T-cell (primary cell): ENCODE measurements around the gene DRC1. TPM values are rescaled to one million over a fixed set of nuclear protein-coding genes. Genes with fewer than 3 reads are reported as not detected.
"Not testable (repeated sequence)": the region's sequence is repeated elsewhere in the genome, so short reads cannot be mapped to it uniquely, and the experiment has no call there.

Source experiments
- ATAC-seq, 4 experiments: fragments of 200-7000 bp in 3 of 4; fragments of 150-1000 bp in 1 of 4; cut with Tn5 transposase; replicated peaks in 1 of 4; 1 replicate in 3 of 4; 2 replicates in 1 of 4; pipeline ENCODE4 v1.10.0; 2021; ENCODE audit warnings: moderate library complexity in 3 of 4, mild to moderate bottlenecking in 2 of 4, moderate number of reproducible peaks in 1 of 4
- CTCF ChIA-PET, 2 donors: fragments of 300-600 bp; sonication (Branson Sonifier 250); formaldehyde crosslinking; loops; one replicate each; lab custom pipeline; 2022; ENCODE audit warnings: antibody characterized with exemption in 2 of 2; lab: Charles Lee
- POLR2A ChIA-PET, 2 donors: fragments of 300-600 bp; sonication (Branson Sonifier 250); formaldehyde crosslinking; loops; one replicate each; lab custom pipeline; 2022; ENCODE audit warnings: antibody characterized with exemption in 2 of 2; lab: Charles Lee
- DNase-seq, 35 experiments: peaks; one replicate each; pipeline versions ENCODE4 v3.0.0 to v3.0.0-alpha.2; 2013 to 2023
- H3K27ac ChIP-seq: one replicate; pipeline ENCODE4 v1.5.1; 2013; ENCODE audit warnings: low read length
- H3K27me3 ChIP-seq, 2 experiments: replicated peaks in 1 of 2; 1 replicate in 1 of 2; 2 replicates in 1 of 2; pipeline versions ENCODE4 v1.6.1 to v1.7.0; 2013; ENCODE audit warnings: low read length in 1 of 2, mixed read lengths in 1 of 2; ENCODE audit not compliant: control insufficient read depth in 2 of 2, insufficient read depth in 2 of 2; ENCODE audit errors: extremely low read depth in 1 of 2
- H3K36me3 ChIP-seq, 2 donors: 1 replicate in 1 of 2; 2 replicates in 1 of 2; pipeline versions ENCODE4 v1.6.1 to v1.7.0; 2013; ENCODE audit warnings: low read length in 1 of 2; ENCODE audit not compliant: control insufficient read depth in 2 of 2, insufficient read depth in 1 of 2; ENCODE audit errors: extremely low read depth in 1 of 2
- H3K4me1 ChIP-seq, 2 experiments: 1 replicate in 1 of 2; 2 replicates in 1 of 2; pipeline versions ENCODE4 v1.6.1 to v1.7.0; 2013; ENCODE audit warnings: low read length in 2 of 2, mixed read lengths in 1 of 2; ENCODE audit not compliant: insufficient read depth in 2 of 2, control insufficient read depth in 1 of 2; ENCODE audit errors: extremely low read depth in 1 of 2
- H3K4me3 ChIP-seq, 2 donors: 1 replicate in 1 of 2; 2 replicates in 1 of 2; pipeline versions ENCODE4 v1.5.1 to v1.7.0; 2013; ENCODE audit warnings: mild to moderate bottlenecking in 2 of 2, low read length in 1 of 2, moderate library complexity in 1 of 2; ENCODE audit not compliant: control insufficient read depth in 1 of 2; ENCODE audit errors: extremely low read depth in 1 of 2
- H3K9me3 ChIP-seq: 2 replicates; pipeline ENCODE4 v1.7.0; 2013
- H3K27ac Mint-ChIP-seq, 2 donors: one replicate each; pipeline ENCODE4 v1.8.0; 2020 to 2021; ENCODE audit warnings: mild to moderate bottlenecking in 2 of 2, mixed read lengths in 2 of 2
- H3K27me3 Mint-ChIP-seq, 2 donors: one replicate each; pipeline ENCODE4 v1.8.0; 2021 to 2022; ENCODE audit warnings: mixed read lengths in 2 of 2
- H3K36me3 Mint-ChIP-seq: one replicate; pipeline ENCODE4 v1.8.0; 2021; ENCODE audit warnings: mixed read lengths
- H3K4me1 Mint-ChIP-seq, 3 donors: one replicate each; pipeline ENCODE4 v1.8.0; 2020 to 2022; ENCODE audit warnings: mixed read lengths in 3 of 3, mild to moderate bottlenecking in 1 of 3
- H3K4me3 Mint-ChIP-seq, 3 donors: one replicate each; pipeline ENCODE4 v1.8.0; 2020 to 2022; ENCODE audit warnings: mild to moderate bottlenecking in 3 of 3, mixed read lengths in 3 of 3, moderate library complexity in 3 of 3
- H3K9me3 Mint-ChIP-seq, 3 donors: one replicate each; pipeline ENCODE4 v1.8.0; 2020 to 2022; ENCODE audit warnings: mixed read lengths in 3 of 3
- WGBS: methylation state at CpG from one replicate; pipeline ENCODE4 v1.1.5; 2013; ENCODE audit warnings: missing lambda C conversion rate; ENCODE audit not compliant: insufficient coverage; 5-methylcytosine and 5-hydroxymethylcytosine counted together
- total RNA-seq, 35 experiments: library from RNA in 6 of 35; stranded (reverse) in 6 of 35; fragments of 120-200 nt in 1 of 35; gene quantifications; one replicate each; pipeline versions ENCODE4 v1.2.1 to v1.2.4 and lab custom pipeline; 2013 to 2026

DRC1 gene
- total RNA-seq, 5 donors from 2014 or later (not counting 1 experiment from before 2014, with no cell fraction given) = not detected

DNA sequence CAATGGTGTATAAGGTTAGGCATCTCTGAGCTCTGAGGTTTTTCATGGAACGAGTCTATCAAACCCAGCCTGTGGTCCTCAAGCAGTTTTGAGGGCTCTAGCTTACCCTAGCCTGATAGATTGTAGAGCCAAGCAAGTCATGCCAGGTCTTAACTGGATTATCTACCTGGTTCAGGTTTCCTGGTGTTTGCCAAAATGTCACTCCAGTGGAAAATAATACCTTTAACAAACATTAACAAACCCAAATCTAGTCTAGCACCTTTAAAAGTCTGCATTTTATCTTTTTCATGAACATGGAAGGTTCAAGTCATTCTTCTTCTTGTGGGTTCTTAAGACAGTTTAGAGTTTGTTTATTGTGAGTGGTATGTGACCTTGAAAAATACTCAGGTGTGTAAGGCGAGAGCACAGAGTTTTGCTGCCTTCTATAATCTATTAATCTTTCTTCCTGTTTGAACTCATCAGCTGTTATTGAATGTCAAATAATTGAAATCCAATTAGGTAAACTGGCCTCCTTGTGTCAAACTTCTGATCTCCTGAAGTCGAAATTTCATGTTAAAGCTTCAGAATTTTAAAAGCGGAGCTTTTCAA is 41.7 kb upstream of the DRC1 start:
- peaks cover 49 to 65% (median 64%) of the 10 kb centered on the region in 3 donors for H3K4me1 Mint-ChIP-seq
- H3K9me3 Mint-ChIP-seq = no peaks in the 10 kb centered on the region
- Histone ChIP-seq H3K27ac (no peak overlapping the region), H3K9me3 (no peaks in the 10 kb centered on the region), H3K27me3 (no peaks in the 10 kb centered on the region), H3K4me1 (no peaks in the 10 kb centered on the region), H3K36me3 (no peaks in the 10 kb centered on the region), H3K4me3 (no peak overlapping the region)
- H3K27ac Mint-ChIP-seq = no peak overlapping the region
- CTCF ChIA-PET = no interaction called here
- DNase-seq = no peak
- WGBS = 100% methylated on average over 1 of the region's 4 CpGs
- H3K4me3 Mint-ChIP-seq = no peak overlapping the region
- peaks cover 9% of the 10 kb centered on the region for H3K36me3 Mint-ChIP-seq
- ATAC-seq = no peak
- POLR2A ChIA-PET = interaction anchor here (0.5 to 0.7 kb wide), 2 partner anchors 14 to 26 kb away, joined by 3 to 4 read pairs; partner anchors contain the start of gene SELENOI (in 1 of the 2)
- H3K27me3 Mint-ChIP-seq = no peaks in the 10 kb centered on the region

DNA sequence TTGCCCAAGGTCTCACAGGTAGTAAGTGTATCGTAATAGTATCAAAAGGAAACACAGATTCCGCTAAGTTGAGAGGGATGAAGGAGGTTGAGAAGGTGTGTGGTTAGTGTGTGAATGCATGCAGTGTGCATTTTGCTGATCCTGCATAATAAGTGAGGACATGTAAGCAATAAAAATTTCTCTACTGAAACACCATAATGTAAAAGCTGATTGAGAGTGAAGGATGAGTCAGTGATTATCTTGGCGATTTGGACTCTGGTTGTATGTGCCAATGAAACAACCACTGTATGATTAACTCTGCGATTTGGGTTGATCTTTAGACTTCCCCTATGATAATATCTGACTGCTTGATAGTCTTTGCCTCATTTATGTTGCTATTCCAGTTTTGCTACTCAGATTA is 38.4 kb upstream of the DRC1 start:
- DNase-seq (no peak), ATAC-seq (peak in 1 of 4 experiments; percentile 16)
- POLR2A ChIA-PET = no interaction called here
- H3K4me1 ChIP-seq = no peaks in the 10 kb centered on the region
- no peaks in the 10 kb centered on the region for H3K27me3 ChIP-seq
- no peak overlapping the region for H3K27ac ChIP-seq
- no peaks in the 10 kb centered on the region for H3K9me3 ChIP-seq
- Mint-ChIP-seq H3K4me3 (no peak overlapping the region), H3K4me1 (peaks cover 19 to 40% (median 36%) of the 10 kb centered on the region in 3 donors), H3K9me3 (no peaks in the 10 kb centered on the region), H3K27me3 (no peaks in the 10 kb centered on the region), H3K36me3 (peaks cover 16% of the 10 kb centered on the region), H3K27ac (no peak overlapping the region)
- CTCF ChIA-PET = interaction anchor here in 1 of 2 donors (1.0 kb wide), 1 partner anchor 381 kb away, joined by 3 read pairs; no protein-coding TSS in a partner anchor
- H3K36me3 ChIP-seq = peaks cover 0 to 23% of the 10 kb centered on the region in 2 donors
- H3K4me3 ChIP-seq = no peak overlapping the region
- no CpG with 5 or more reads among the region's 4 CpGs for WGBS

DNA sequence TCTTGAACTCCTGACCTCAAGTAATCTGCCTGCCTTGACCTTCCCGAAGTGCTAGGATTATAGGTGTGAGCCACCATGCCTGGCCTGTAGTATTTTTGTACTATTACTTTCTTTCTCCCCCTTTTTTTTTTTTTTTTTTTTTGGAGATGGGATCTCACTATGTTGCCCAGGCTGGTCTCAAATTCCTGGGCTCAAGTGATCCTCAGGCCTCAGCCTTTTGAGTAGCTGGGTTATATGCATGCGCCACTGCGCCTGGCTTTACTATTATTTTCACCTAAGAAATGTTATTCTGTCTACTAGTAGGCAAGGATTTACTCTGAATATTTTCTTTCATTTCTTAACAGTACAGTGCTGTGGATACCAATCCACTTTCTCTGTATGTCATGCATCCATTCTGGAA is 37.8 kb upstream of the DRC1 start:
- Histone ChIP-seq H3K9me3 (no peaks in the 10 kb centered on the region), H3K27ac (no peak overlapping the region), H3K36me3 (peaks cover 0 to 28% of the 10 kb centered on the region in 2 donors), H3K27me3 (no peaks in the 10 kb centered on the region), H3K4me3 (no peak overlapping the region), H3K4me1 (no peaks in the 10 kb centered on the region)
- Mint-ChIP-seq H3K9me3 (no peaks in the 10 kb centered on the region), H3K4me1 (peaks cover 19 to 34% (median 30%) of the 10 kb centered on the region in 3 donors), H3K36me3 (peaks cover 18% of the 10 kb centered on the region), H3K27me3 (no peaks in the 10 kb centered on the region), H3K4me3 (no peak overlapping the region), H3K27ac (no peak overlapping the region)
- ATAC-seq (no peak), DNase-seq (no peak)
- WGBS = no CpG with 5 or more reads among the region's 3 CpGs
- CTCF ChIA-PET = no interaction called here
- POLR2A ChIA-PET = interaction anchor here in 1 of 2 donors (0.5 kb wide), 1 partner anchor 710 kb away, joined by 5 read pairs; no protein-coding TSS in a partner anchor

DNA sequence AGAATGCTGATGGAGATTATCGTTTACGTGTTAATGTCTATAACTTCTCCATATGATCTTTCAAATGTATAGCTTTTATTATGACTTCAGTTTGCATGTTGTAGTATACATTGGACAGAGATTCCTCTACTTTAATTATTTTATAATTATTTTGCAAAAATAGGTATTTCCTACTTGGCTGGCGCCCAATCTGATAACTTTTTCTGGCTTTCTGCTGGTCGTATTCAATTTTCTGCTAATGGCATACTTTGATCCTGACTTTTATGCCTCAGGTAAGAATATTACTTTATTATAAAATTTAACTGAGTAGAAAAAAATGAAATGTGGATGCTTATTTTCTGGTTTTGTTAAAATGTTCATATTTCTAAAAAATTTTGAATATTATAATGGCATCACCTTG is 37.1 kb upstream of the DRC1 start:
- peaks cover 0 to 32% of the 10 kb centered on the region in 2 donors for H3K36me3 ChIP-seq
- H3K27ac ChIP-seq = no peak overlapping the region
- H3K27me3 ChIP-seq = no peaks in the 10 kb centered on the region
- DNase-seq (no peak), ATAC-seq (no peak)
- H3K9me3 Mint-ChIP-seq = no peaks in the 10 kb centered on the region
- H3K36me3 Mint-ChIP-seq = peaks cover 23% of the 10 kb centered on the region
- CTCF ChIA-PET = no interaction called here
- no peaks in the 10 kb centered on the region for H3K4me1 ChIP-seq
- POLR2A ChIA-PET = interaction anchor here (0.5 to 0.6 kb wide), 2 partner anchors 18 to 711 kb away, joined by 3 to 5 read pairs; no protein-coding TSS in a partner anchor
- no CpG with 5 or more reads among the region's 4 CpGs for WGBS
- no peak overlapping the region for H3K27ac Mint-ChIP-seq
- H3K4me3 Mint-ChIP-seq = no peak overlapping the region
- H3K27me3 Mint-ChIP-seq = no peaks in the 10 kb centered on the region
- H3K4me1 Mint-ChIP-seq = peaks cover 19 to 26% (median 24%) of the 10 kb centered on the region in 3 donors
- H3K9me3 ChIP-seq = no peaks in the 10 kb centered on the region
- H3K4me3 ChIP-seq = no peak overlapping the region

DNA sequence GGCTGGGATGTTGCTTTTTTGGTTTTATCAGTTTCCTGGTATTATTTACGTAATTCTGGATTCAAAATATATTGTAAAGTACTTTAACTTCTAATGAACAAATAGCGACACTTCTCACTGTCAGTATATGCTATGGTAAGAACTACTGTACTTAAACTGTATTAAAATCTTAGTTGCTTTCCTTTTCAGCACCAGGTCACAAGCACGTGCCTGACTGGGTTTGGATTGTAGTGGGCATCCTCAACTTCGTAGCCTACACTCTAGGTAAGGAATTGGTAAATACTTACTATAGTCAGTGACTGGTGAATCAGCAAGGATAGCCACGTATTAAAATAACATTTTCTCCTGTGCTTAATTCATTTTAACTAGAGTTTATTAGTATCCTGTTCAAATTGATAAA is 34.8 kb upstream of the DRC1 start:
- peaks cover 8 to 11% (median 9%) of the 10 kb centered on the region in 3 donors for H3K4me1 Mint-ChIP-seq
- no peaks in the 10 kb centered on the region for H3K9me3 Mint-ChIP-seq
- no peaks in the 10 kb centered on the region for H3K9me3 ChIP-seq
- H3K4me3 ChIP-seq = no peak overlapping the region
- no peak overlapping the region for H3K27ac Mint-ChIP-seq
- no peak for DNase-seq
- no peak overlapping the region for H3K27ac ChIP-seq
- H3K4me1 ChIP-seq = no peaks in the 10 kb centered on the region
- ATAC-seq = no peak
- no peak overlapping the region for H3K4me3 Mint-ChIP-seq
- peaks cover 0 to 33% of the 10 kb centered on the region in 2 donors for H3K36me3 ChIP-seq
- POLR2A ChIA-PET = interaction anchor here in 1 of 2 donors (0.5 kb wide), 1 partner anchor 622 kb away, joined by 4 read pairs; no protein-coding TSS in a partner anchor
- no peaks in the 10 kb centered on the region for H3K27me3 ChIP-seq
- CTCF ChIA-PET = no interaction called here
- H3K36me3 Mint-ChIP-seq = peaks cover 28% of the 10 kb centered on the region
- no CpG with 5 or more reads among the region's 5 CpGs for WGBS
- H3K27me3 Mint-ChIP-seq = no peaks in the 10 kb centered on the region

DNA sequence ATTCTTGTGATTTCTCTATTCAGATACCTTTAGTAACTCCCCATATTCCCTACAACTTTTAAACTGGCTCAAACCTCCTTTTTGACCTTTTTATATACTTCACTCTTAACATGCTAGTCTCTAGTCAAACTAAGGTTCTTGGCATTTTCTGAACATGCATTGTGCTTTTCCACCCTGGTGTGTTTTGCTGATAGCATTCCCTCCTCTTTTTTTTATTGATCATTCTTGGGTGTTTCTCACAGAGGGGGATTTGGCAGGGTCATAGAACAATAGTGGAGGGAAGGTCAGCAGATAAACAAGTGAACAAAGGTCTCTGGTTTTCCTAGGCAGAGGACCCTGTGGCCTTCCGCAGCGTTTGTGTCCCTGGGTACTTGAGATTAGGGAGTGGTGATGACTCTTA is 32.1 kb upstream of the DRC1 start:
- H3K36me3 ChIP-seq = peaks cover 0 to 47% of the 10 kb centered on the region in 2 donors
- POLR2A ChIA-PET, H3K27me3 Mint-ChIP-seq, ATAC-seq, H3K27ac Mint-ChIP-seq, H3K4me1 Mint-ChIP-seq, H3K4me3 ChIP-seq, H3K9me3 ChIP-seq, H3K4me3 Mint-ChIP-seq, DNase-seq, H3K27ac ChIP-seq, H3K9me3 Mint-ChIP-seq, CTCF ChIA-PET, H3K27me3 ChIP-seq, H3K4me1 ChIP-seq: not testable (repeated sequence)
- WGBS = no CpG with 5 or more reads among the region's 2 CpGs
- H3K36me3 Mint-ChIP-seq = peaks cover 43% of the 10 kb centered on the region
